ENCODE measurements around the gene PCYT2.
A peak's percentile ranks its signal among the peaks of the same experiment; 100 is the strongest.

Gene PCYT2

DNA sequence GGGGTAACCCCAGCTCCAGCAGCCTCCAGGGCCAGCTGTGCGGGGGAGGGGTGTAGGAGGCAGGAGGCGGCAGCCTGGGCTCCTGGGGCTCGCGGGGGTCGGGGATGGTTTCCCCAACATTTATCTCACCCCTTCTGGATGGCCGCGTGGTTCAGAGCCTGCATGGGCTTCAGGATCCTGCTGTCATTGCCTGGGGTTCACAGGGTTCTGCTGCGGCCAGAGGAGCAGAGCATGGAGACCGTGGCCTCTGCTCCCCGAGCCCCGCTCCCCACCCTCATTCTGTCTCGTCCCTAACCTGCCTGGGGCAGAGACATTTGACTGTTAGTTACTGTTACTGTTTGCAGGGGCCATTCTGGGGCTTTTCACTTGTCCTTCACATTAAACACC is 31.0 kb upstream of the PCYT2 start:
- DNase-seq: no peak

DNA sequence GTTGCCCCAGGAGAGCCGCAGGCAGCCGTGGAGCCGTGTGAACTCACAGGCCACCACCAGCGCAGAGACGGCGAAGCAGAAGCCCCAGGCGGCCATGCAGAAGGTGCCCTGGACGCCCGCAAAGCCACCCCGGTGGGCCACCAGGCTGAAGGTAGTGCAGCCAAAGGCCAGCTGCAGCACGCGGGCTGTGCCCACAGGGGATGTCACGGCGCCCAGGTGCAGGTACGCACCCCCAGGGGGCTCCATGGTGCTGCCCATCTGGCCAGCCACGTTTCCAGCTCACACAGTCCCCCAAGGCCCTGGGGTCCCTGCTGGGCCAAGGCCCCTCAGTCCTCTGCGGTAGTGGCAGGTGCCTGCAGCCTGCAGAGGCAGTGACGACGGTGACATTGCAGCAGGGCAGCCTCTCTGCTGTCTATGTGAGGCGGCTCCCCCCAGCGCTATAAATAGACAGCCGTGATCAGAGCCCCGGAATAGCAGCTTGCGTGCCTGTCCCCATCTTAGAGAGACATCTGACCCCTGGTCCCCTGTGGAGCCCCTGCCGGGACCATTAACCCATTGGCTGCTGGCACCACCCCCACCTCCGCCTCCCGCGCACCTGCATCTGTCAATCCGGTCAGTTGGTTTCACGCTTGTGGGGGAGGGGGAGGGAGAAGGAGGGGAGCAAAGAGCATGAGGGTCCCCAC is 30.4 kb upstream of the PCYT2 start:
- DNase-seq: no peak

DNA sequence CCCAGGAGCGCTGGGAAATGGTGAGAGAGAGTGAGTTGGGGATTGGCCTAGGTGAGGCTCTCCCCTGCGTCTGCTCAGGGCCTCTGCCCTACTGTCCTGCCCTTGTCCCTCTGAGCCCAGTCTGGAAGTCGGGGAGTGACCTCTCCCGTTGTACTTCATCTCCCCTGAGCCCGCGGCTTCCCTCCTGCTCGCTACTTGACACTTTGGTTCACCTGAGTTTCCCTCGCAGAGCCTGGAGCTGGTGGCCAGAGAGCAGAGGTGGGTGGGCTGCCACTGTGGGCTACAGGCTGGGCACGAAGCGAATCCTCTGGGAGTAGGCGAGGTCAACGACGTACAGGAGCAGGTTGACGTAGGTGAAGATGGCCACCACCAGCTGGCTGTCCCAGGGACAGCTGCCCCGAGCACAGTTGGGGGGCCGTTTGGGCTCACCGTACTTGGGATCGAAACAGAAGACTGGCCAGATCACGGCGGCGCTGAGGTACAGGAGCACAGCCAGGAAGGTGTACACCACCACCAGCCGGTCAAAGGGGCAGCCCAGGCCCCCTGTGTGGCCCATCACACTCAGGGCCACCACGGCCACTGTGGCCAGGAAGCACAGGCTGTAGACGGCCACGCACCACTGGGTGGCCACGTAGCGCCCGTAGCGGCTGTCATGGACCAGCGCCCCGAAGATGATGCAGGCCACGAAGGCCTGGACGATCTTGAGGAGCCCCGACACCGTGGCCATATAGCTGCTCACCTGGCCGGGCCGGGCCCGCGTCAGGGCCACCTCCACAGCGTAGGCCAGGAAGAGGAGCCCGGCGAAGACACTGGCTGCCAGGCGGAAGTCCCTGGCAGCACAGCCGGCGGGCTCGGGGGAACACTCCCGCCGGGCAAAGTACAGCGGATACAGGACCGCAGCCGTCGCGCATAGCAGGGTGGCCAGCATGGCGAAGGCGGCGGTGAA is 29.6 kb upstream of the PCYT2 start:
- no peak for DNase-seq

DNA sequence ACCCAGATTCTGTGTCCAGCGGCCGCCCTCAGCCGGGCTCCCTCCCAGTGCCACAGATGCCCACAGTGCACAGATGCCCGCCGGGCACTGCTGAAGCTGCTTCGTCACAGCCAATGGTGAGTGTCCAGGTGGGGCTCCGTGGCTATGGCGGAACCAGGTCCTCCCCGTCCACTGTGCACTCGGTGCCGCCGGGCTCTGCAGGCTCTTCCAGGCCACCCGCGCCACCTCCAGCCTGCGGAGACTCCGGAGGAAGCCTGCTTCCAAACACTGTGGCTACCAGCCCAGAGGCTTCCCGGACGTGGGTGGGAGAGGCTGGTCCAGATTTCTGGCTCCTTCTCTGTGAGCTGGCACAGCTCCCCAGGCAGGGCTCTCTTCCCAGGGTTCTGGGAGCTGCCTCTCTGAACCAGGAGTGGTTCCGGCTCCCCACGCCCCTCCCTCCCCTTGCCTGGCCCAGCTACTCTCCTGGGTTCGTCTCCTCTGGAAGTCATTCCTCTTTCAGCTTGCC is 28.7 kb upstream of the PCYT2 start:
- DNase-seq: no peak

DNA sequence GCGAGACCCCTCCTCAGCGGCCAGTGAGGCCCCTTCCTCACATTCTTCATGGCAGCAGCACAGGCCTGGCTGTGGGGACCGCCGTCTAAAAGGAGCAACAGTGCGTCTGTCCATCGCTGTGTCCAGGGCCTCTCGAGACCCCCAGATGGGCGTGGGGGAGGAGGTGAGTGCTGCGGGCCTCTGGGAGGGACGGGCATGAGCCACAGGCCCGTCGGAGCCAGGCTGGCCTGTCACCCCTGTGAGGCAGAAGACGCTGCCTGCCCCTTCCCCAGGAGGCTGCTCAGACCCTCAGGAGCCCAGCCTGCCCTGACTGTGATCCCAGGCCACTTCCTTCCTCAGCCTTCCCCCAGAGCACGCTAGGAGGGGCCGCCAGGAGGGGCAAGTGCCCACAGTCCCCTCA is 28.0 kb upstream of the PCYT2 start:
- no peak for DNase-seq

DNA sequence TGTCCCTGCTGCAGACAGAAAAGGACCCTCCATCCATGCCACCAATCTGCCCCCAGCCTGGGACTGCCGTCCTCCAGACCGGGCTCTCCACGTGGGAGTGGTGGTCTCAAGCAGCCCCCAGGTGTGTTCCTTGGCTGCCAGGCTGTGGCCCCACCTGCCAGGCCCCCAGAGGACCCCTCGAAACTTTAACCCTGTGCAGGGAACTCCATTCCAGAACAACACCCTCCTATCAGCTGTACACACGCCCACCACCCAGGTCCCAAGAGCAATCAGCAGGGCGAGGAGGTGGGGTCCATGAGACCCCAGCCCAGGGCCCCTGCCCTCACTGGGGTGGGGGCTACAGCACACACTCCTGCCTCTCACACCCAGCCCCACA is 24.5 kb upstream of the PCYT2 start:
- no peak for DNase-seq

DNA sequence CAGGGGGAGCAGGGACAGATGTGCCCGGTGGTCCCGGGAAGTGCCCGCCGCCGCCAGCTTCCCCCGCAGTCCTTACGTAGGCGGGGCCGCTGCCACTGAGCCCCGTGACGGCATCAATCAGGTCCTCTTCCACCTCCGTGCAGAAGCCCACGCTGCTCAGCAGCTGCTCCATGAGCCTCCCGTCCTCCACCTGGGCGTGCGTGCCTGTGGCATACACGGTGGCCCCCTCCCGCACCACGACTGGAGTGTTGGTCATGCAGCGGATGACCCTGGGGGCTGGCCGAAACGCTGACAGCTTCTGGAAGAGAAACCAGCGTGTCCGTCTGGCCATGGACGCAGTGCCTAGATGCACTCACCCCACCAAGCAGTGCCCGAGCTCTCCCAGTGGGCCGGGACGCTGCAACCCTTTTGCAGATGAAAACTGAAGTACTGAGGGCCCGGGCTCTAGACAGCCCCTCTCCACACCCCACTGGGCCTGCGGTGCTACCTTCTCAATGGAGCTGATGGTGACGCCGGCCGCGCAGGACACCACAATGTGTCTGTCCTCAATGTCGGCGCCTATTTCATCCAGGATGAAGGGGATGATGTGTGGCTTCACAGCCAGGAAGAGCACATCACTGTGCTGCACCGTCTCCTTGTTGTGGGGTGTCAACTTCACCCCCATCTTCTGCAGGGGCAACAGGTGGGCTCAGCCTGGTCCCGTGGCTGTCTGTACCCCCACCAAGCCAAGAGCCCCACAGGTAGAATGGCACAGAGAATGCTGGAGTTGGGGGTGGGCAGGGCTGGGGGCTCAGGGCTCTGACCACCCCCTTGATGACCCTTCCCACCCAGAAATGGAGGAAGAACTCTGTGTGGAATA is 23.9 kb upstream of the PCYT2 start:
- no peak for DNase-seq

DNA sequence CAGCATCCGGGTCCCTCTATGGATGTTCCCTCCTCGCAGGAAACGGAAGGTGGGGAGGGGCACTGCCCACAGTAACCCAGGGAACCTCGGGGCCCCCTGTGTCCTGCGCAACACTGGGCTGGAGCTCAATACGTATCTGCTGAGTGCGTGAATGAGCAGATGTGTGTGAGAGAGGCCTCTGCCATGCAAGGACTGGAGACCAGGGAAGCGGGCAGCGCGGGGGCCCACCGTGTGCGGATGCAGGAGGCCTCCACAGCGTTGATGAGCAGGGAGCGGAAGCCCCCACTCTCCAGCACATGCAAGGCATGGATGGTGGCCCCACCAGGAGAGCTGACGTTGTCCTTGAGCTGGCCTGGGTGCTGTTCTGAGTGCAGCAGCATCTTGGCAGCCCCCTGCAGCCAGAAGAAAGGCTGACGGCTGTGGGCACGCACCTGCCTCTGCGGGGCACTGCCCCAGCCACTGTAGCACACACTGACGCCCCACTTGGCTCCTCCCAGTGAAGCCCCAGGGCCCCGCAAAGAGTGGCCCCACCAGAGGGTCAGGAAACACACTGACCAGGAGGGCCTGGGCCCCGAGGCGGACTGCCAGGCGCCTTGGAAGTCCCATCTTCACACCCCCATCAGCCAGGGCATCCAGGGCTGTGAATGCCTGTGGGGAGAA is 23.0 kb upstream of the PCYT2 start:
- no peak for DNase-seq

DNA sequence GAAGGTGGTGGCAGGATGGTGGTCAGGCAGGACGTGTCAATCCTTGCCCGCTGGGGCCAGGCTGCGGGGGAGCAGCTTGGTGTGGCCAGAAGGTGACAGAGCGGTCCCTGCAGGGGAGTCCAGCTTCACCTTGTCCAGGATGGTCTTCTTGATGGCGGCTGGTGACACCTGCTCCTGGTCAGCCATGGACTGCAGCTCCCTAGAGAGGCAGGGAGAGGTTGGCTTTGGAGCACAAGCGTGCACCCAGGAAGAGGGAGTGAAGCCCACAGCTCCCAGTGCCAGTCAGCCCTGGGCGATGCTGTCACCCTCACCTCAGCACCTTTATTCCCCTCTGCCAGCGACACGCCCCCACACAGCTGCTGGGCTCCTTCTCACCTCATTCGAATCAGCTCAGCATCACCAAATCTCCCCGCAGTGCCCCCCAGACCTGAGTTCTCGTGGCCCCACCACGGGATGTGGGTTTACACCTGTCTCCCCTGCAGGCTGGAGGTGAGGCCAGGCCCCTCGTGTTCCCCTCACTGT is 22.0 kb upstream of the PCYT2 start:
- no peak for DNase-seq

DNA sequence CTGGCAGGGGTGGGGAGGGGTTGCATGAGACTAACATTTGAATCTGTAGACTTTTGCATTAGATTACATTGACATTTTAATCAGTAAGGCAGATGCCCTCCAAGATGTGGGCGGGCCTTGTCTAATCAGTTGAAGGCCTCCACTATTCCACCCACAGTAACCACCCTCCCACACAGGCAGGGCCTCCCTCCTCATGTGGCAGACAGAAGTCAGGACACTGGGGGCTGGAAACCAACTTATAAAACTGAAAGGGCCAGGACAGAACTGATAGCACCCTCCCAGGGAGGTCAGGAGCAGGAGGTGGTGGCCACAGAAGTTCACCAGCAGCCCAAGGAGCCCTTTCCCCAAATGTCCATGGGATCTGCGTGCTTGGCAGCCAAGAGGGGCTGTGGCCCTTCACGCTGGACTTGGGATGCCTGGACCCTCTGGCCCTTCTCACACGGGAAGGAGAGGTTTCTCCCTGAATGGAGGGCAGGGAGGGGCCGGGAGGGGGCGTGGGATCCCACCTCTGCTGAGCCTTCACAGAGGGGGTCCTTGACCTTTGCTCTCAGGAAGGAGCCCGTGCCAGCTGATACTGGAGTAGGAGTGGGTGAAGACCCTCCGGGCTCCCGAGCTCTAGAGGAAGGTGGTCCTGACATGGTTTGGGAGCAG is 21.3 kb upstream of the PCYT2 start:
- DNase-seq: no peak

DNA sequence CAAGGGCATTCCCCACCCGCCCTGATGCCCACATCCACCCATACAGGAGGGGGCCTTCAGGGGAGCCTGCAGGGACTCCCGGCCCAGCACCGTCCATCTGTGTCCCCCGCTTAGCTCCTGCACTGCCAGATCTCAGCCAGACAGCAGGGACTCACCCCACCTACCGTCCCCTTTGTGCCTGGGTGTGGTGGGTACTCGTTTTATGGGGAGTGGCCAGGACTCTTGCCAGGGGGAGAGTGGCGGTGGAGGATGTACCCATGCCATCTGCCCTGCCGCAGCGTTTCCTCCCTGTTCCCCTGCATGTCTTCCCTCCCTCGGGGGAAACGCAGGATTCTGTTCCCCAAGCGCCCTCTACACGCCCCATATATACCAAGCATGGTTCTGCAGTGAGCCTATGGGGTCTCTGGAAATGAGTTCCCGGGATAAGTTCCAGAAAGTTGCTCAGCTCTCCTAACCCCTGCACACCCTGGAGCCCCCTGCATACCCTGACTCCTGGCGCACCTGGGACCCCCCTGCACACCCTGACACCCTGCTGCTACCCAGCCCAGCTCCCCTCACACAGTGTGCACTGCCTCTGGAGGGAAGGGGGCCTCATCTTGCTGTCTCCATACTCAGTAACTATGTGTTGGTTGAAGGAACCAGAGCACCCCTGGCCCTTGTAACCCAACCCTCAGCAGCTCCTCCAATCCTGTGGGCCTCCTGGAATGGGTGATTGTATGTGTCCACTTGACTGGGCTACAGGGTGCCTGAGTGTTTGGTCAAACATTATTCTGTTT is 20.5 kb upstream of the PCYT2 start:
- DNase-seq: no peak

DNA sequence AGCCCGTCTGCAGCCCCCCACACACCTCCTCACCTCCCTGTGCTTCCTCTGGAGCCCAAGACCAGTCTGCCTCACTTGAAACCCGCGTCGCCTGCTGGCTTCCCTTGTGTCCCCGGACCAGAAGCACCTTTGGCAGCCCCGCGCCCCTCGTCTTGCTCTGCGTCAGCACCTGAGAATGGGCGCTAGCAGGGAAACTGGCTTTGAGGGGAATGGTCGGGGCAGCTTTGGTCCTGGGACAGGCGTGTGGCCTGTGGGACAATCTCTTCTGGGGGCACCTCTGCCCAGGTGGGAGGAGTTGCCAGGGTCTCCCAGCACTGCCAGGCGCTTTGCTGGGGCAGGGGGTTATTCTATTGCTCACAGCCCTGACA is 20.0 kb upstream of the PCYT2 start:
- no peak for DNase-seq

DNA sequence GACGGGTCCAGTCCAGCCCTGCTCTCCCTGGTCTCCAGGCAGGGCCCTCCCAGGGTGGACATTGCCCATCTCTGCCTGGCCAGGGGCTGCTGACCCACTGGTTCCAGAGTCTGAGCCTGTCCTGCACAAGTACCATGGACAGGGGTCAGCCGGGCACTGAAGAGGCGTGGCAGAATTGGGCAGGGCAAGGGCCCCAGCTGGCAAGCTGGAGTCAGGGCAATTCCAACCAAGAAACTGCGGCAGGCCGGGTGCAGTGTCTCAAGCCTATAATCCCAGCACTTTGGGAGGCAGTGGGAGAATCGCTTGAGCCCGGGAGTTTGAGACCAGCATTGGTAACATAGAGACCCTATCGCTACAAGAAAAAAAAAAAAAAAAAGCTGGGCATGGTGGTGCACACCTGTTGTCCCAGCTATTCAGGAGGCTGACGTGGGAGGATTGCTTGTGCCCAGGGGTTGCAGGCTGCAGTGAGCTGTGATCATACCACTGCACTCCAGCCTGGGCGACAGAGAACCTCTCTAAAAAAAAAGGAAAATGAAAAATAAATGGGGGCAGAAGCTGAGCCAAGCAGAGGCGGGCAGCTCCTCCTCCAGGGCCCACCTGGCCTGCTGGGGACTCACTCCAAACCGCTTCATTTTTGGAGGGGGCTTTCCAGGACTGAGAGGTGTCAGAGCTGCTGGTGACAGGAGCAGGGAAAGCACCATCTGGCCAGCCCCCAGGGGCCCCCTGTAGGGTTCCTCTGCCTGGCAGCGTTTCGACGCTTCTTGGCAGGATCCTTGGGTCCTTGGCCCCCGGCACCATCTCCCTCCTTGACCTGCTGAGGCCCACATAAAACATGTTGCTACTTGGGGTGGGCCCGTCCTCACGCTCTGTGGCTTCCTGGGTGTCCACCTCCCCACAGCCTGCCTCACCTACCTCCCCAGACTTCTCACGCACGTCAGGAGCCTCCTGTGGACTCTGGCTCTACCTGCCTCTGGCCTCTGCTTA is 19.2 kb upstream of the PCYT2 start:
- DNase-seq: no peak

DNA sequence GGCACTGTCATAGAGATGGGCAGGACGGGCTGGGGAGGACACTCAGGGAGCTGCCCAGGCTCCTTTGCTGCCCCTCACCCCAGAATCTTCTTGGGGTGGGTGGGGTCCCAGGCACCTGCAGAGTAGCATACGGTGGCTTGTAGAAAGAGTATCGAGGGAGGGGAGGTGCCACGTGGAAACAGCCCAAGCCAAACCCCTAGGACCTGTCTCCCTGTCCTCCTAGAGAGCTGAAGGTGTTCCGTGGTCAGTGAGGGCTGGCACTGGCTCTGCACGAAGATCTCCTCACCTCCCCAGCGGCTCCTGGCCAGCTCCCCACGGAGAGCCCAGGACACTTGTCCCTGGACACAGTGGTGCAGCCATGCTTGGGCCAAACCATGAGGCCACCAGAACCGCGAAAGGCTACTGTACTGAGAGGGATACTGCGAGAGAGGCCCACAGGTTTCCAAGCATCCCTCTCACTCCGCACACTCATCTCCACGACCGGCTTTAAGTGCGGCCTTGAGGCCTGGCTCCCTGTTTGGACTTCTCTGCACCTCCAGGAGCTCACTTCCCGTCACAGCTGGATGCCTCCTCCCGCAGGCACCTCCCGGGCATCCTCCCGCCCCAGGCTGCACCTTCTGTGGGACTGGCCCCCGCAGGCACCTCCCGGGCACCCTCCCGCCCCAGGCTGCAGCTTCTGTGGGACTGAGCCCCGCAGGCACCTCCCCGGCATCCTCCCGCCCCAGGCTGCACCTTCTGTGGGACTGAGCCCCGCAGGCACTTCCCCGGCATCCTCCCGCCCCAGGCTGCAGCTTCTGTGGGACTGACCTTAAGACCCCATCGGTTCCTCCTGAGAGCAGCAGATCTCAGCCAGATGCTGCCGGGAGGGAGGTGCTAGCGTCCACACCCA is 18.3 kb upstream of the PCYT2 start:
- DNase-seq: no peak

DNA sequence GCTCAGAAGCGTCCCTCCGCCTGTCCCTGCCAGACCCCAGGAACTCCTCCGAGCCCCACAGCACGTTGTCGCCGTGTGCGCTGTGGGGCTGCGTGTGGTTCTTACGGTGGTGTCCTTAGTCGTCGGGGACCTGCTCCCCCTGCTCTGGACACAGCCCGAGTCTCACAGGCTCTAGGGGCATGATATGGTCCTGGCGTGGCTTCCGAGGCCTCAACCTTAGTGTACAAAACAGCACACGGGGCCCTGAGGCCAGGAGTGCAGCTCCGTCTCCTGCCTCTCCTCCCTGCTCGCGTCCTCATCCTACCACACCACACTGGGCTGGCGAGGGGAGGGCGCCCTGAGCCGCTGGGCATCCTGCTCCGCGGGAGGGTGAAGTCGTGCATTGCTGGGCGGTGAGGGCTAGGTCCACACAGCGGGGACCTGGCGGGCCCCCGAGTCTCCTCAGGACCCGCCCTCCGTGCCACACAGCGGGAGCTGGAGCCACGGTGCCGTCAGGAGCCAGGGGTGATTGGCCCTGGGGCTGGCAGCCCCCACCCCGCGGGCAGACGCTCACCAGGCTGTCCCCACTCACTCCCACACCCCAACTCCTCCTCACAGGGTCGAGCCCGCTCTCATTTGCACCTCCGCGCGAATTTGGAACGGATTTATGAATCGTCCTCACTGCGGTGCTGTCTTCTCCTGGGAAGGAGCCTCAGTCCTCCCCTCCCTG is 17.5 kb upstream of the PCYT2 start:
- no peak for DNase-seq

DNA sequence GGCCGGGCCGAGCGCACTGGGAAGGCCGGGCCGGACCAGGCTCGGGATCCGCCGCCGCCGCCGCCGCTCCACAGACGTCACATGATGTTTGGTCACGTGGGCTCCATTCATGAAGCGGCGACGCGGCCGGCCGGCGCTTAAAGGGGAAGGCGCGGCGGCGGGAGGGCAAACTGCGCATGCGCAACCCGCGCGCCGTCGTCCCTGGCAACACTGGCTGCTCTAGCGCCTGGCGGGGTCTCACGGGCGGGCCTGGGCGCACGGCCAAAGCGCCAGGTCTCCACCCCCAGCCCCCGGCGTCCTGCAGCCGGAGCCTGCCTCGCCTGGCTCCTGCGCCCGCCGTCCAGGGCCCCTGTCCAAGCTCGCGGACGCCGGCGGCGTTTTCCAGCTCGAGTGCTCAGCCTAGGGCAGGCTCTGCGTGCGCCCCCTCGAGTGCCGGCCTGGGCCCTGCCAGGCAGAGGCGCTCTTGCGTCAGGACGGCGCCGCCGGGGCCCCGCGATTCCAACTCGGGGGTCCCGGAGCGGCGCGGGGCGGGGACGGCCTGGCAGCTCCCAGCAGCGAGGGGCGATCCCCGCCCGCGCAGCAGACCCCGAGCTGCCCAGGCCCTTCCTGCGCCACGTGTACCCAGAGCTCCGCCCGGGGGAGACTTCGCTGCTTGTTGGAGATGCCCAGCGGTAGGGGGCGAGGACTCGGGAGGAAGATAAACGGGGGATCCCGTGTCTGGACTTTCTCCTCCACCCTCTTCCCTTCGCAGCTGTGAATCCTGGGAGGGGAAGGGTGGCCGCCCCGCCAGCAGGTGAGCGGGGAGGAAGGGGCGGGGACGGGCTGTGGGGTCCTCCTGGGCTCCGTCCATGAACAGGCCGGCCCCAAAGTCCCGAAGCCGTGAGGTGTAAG is 16.7 kb upstream of the PCYT2 start, which contains the start of gene MAFG:
Gene MAFG, minus strand, starts transcription at position 83 of the 891 bp plus-strand sequence. CDS start 4,550 bp downstream, outside the sequence.
- peak; percentile 77 for DNase-seq

DNA sequence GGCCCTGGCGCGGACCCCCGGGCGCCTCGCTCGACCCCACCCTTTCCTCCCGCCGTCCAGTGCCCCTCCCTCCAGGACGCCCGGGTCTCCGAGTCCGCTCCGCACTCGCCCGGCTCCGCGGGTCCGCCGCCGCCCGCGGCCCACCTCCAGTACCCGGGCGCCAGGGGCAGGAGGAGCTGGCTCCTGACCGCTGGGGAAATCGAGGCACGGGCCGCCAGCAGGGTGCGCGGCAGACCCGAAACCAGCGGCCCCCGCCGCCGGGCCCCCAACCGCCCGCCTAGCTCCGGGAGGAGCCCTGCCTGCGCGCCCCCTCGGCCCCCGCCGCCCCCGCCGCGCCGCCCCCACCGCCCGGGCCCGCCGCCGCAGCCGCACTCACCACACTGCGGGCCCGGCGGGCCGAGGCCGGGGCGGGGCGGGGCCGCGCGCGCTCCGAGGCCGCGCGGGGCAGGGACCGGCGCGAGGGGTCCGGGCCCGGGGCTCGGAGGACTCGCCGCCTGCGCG is 16.0 kb upstream of the PCYT2 start:
- no peak for DNase-seq
